ENCODE results near the gene TBX5. TPM values are rescaled to one million over a fixed set of nuclear protein-coding genes. Genes with fewer than 3 reads are reported as not detected.
"Not testable (repeated sequence)": the region's sequence is repeated elsewhere in the genome, so short reads cannot be mapped to it uniquely, and the experiment has no call there.

TBX5 gene
- total and polyA plus RNA-seq, 7 experiments from 2014 or later = not detected

DNA sequence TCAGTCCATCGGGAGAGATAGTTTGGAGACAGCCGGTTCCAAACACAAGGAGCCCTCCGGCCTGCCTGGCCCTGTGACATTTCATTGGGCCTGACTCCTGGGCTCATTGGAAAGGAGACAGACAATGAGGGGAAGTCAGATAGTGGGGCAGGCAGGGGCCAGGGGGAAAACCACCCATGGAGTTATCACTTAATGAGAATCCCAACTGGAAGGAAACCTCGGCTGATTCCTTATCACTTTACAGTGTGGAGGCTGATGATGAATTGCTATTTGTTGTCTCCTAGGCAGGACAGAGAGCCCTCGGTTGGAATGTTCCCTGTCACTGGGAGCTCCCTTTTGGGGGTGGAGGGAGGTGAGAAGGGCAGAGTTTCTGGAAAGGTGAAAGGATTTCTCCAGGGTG lies 44.4 kb downstream of the TBX5 start:
- H3K9me3 ChIP-seq (ENCODE audit: control insufficient read depth in 2 of 3, low read length in 3 of 3) = peaks cover 0 to 5% (median 0%) of the 10 kb centered on the region in 3 experiments
- H3K4me1 ChIP-seq (ENCODE audit: control insufficient read depth in 2 of 2, insufficient read depth in 2 of 2, low read length in 2 of 2) = no peaks in the 10 kb centered on the region
- peaks cover 0 to 15% (median 5%) of the 10 kb centered on the region in 11 donors for H3K9me3 Mint-ChIP-seq
- no peaks in the 10 kb centered on the region for H3K27me3 ChIP-seq (ENCODE audit: control insufficient read depth in 2 of 2, insufficient read depth in 2 of 2, low read length in 2 of 2)
- no peaks in the 10 kb centered on the region for H3K36me3 ChIP-seq (ENCODE audit: control insufficient read depth in 2 of 3, insufficient read depth in 3 of 3, low read length in 3 of 3)
- H3K27ac ChIP-seq (ENCODE audit: low read depth, low read length) = no peak overlapping the region
- H3K27me3 Mint-ChIP-seq = peaks cover 0 to 18% (median under 1%) of the 10 kb centered on the region in 5 donors
- H3K27ac Mint-ChIP-seq = no peak overlapping the region
- no peaks in the 10 kb centered on the region for H3K36me3 Mint-ChIP-seq
- no peaks in the 10 kb centered on the region for H3K4me1 Mint-ChIP-seq
- no peak for ATAC-seq
- no peak for DNase-seq
- H3K4me3 Mint-ChIP-seq = no peak overlapping the region
- CTCF ChIA-PET = no interaction called here
- no peak overlapping the region for H3K4me3 ChIP-seq (ENCODE audit: low read length)
- intact Hi-C loops (cut with micrococcal nuclease) = no loop called here
- POLR2A ChIA-PET = no interaction called here

DNA sequence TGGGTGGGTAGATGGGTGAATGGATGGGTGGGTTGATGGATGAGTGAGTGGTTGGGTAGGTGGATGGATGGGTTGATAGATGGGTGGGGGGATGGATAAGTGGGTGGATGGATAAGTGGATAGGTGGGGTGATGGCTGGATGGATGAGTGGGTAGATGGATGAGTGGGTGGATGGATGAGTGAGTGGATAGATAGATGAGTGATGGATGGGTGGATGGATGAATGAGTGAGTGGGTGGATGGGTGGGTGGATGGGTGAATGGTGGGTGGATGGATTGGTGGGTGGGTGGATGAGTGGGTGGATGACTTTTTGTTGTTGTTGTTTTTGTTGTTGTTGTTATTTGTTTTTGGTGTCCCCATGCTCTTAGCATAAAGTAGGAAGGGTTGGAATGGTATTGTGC lies 45.5 kb downstream of the TBX5 start:
- Mint-ChIP-seq H3K4me1 (no peaks in the 10 kb centered on the region), H3K9me3 (peaks cover 0 to 11% (median 4%) of the 10 kb centered on the region in 11 donors), H3K4me3 (no peak overlapping the region), H3K27me3 (peaks cover 0 to 21% (median 7%) of the 10 kb centered on the region in 5 donors), H3K27ac (no peak overlapping the region), H3K36me3 (no peaks in the 10 kb centered on the region)
- intact Hi-C loops (cut with micrococcal nuclease) = no loop called here
- no peaks in the 10 kb centered on the region for H3K27me3 ChIP-seq (ENCODE audit: control insufficient read depth in 2 of 2, insufficient read depth in 2 of 2, low read length in 2 of 2)
- H3K27ac ChIP-seq (ENCODE audit: low read depth, low read length) = no peak overlapping the region
- no peaks in the 10 kb centered on the region for H3K9me3 ChIP-seq (ENCODE audit: control insufficient read depth in 2 of 3, low read length in 3 of 3)
- ChIA-PET POLR2A (no interaction called here), CTCF (no interaction called here)
- H3K4me1 ChIP-seq (ENCODE audit: control insufficient read depth in 2 of 2, insufficient read depth in 2 of 2, low read length in 2 of 2) = no peaks in the 10 kb centered on the region
- ATAC-seq (no peak), DNase-seq (no peak)
- H3K36me3 ChIP-seq (ENCODE audit: control insufficient read depth in 2 of 3, insufficient read depth in 3 of 3, low read length in 3 of 3) = no peaks in the 10 kb centered on the region
- no peak overlapping the region for H3K4me3 ChIP-seq (ENCODE audit: low read length)

DNA sequence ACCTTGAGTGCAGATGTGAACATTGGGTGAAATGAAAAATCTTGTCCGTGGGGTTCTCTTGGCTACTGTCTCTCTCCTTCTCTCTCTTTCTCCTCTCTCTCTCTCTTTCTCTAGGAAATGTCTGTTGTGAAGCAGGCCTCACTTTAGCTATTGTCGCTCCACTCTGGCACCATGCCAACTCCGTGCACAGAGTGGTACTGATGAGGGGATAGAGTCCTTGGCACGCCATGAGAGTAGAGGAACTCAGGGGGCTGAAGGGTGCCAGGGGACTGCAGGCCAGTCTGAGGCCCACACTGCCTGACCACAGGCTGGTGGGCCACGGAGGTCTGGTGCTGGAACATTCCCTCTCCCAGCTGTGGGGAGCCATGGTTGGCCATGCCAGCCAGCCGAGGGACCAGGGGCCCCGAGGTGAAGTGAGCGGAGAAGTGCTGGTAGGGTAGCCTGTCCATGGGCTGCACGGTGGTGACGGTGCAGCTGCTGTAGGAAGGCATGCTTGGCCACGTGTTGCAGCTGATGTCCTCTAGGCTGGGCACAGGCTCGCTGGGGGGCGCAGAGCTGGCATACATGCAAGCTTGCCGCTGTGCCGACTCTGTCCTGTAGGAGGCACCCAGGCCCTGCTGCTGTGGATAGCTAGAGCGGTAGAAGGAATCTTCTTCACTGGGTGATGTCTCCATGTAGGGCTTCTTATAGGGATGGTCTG lies 50.4 kb downstream of the TBX5 start:
- H3K36me3 Mint-ChIP-seq = no peaks in the 10 kb centered on the region
- Histone ChIP-seq H3K9me3 (ENCODE audit: control insufficient read depth in 2 of 3, low read length in 3 of 3) (no peaks in the 10 kb centered on the region), H3K4me3 (ENCODE audit: low read length) (no peak overlapping the region), H3K27ac (ENCODE audit: low read depth, low read length) (no peak overlapping the region), H3K4me1 (ENCODE audit: control insufficient read depth in 2 of 2, insufficient read depth in 2 of 2, low read length in 2 of 2) (no peaks in the 10 kb centered on the region), H3K36me3 (ENCODE audit: control insufficient read depth in 2 of 3, insufficient read depth in 3 of 3, low read length in 3 of 3) (no peaks in the 10 kb centered on the region), H3K27me3 (ENCODE audit: control insufficient read depth in 2 of 2, insufficient read depth in 2 of 2, low read length in 2 of 2) (no peaks in the 10 kb centered on the region)
- no peak for ATAC-seq
- no peak overlapping the region for H3K27ac Mint-ChIP-seq
- H3K9me3 Mint-ChIP-seq = peaks cover 0 to 14% (median 4%) of the 10 kb centered on the region in 11 donors
- DNase-seq = no peak
- no peak overlapping the region for H3K4me3 Mint-ChIP-seq
- H3K27me3 Mint-ChIP-seq = peaks cover 0 to 20% (median 12%) of the 10 kb centered on the region in 5 donors
- POLR2A ChIA-PET = no interaction called here
- H3K4me1 Mint-ChIP-seq = no peaks in the 10 kb centered on the region
- CTCF ChIA-PET = no interaction called here
- intact Hi-C loops (cut with micrococcal nuclease) = no loop called here

DNA sequence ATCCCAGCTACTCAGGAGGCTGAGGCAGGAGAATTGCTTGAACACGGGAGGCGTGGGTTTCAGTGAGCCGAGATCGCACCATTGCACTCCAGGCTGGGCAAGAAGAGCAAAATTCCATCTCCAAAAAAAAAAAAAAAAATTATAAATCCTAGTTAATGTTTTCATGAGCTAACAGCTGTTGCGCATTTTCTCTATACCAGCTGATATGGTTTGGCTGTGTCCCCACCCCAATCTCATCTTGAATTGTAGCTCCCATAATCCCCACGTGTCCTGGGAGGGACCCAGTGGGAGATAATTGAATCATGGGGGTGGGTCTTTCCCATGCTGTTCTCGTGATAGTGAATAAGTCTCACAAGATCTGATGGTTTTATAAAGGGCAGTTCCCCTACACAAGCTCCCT lies 56.7 kb downstream of the TBX5 start:
- H3K36me3 Mint-ChIP-seq; H3K27me3 ChIP-seq (ENCODE audit: control insufficient read depth in 2 of 2, insufficient read depth in 2 of 2, low read length in 2 of 2); H3K9me3 Mint-ChIP-seq; H3K4me3 Mint-ChIP-seq; intact Hi-C loops (cut with micrococcal nuclease); H3K4me3 ChIP-seq (ENCODE audit: low read length); H3K9me3 ChIP-seq (ENCODE audit: control insufficient read depth in 2 of 3, low read length in 3 of 3); DNase-seq; H3K4me1 ChIP-seq (ENCODE audit: control insufficient read depth in 2 of 2, insufficient read depth in 2 of 2, low read length in 2 of 2); H3K36me3 ChIP-seq (ENCODE audit: control insufficient read depth in 2 of 3, insufficient read depth in 3 of 3, low read length in 3 of 3); H3K27ac ChIP-seq (ENCODE audit: low read depth, low read length); POLR2A ChIA-PET; CTCF ChIA-PET; H3K4me1 Mint-ChIP-seq; H3K27ac Mint-ChIP-seq; ATAC-seq: not testable (repeated sequence)
- H3K27me3 Mint-ChIP-seq = peaks cover 0 to 19% (median 7%) of the 10 kb centered on the region in 5 donors

DNA sequence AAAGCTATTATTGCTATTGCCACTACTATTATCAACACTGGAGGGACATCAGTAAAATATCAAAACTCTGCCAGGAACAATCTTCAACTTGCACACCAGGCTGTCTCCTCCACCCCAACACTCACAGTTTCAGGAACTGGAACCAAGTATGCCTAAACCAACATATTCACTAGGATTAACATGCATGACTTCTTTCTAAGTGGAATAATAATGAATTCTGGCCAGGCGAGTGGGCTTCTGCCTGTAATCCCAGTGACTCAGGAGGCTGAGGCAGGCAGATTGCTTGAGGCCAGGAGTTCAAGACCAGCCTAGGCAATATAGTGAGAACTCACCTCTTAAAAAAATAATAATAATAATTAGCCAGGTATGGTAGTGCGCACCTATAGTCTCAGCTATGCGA lies 58.1 kb downstream of the TBX5 start:
- Histone ChIP-seq H3K27ac (ENCODE audit: low read depth, low read length) (no peak overlapping the region), H3K9me3 (ENCODE audit: control insufficient read depth in 2 of 3, low read length in 3 of 3) (no peaks in the 10 kb centered on the region), H3K36me3 (ENCODE audit: control insufficient read depth in 2 of 3, insufficient read depth in 3 of 3, low read length in 3 of 3) (no peaks in the 10 kb centered on the region), H3K4me3 (ENCODE audit: low read length) (no peak overlapping the region), H3K27me3 (ENCODE audit: control insufficient read depth in 2 of 2, insufficient read depth in 2 of 2, low read length in 2 of 2) (peaks cover 0 to 4% of the 10 kb centered on the region in 2 donors), H3K4me1 (ENCODE audit: control insufficient read depth in 2 of 2, insufficient read depth in 2 of 2, low read length in 2 of 2) (no peaks in the 10 kb centered on the region)
- Mint-ChIP-seq H3K27me3 (peaks cover 0 to 25% (median 9%) of the 10 kb centered on the region in 5 donors), H3K4me3 (no peak overlapping the region), H3K27ac (no peak overlapping the region), H3K4me1 (no peaks in the 10 kb centered on the region), H3K36me3 (no peaks in the 10 kb centered on the region), H3K9me3 (peaks cover 0 to 9% (median 4%) of the 10 kb centered on the region in 11 donors)
- ATAC-seq = no peak
- ChIA-PET CTCF (no interaction called here), POLR2A (no interaction called here)
- no peak for DNase-seq
- intact Hi-C loops (cut with micrococcal nuclease) = no loop called here

DNA sequence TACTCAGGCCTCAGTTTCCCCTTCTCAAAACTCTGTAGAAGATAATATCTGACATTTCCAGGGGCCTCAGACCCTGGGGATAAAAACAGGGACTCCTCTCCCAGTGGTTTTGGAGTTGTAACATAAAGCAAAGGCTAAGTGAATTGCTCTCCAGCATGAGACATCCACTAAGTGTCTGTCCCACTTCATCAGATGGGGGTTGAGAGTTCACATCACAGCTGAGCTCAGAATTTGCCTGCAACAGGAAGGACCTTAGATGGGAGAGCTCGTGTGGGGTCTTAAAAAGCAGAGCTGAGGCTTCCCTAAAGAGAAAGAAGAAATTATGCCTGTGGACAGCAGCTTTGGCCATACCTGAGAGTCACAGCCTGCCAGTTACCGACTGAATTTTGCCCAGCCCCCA lies 61.1 kb downstream of the TBX5 start:
- no peak overlapping the region for H3K27ac Mint-ChIP-seq
- peaks cover 0 to 8% (median 3%) of the 10 kb centered on the region in 11 donors for H3K9me3 Mint-ChIP-seq
- no peak for ATAC-seq
- ChIA-PET CTCF (no interaction called here), POLR2A (no interaction called here)
- no peaks in the 10 kb centered on the region for H3K4me1 Mint-ChIP-seq
- intact Hi-C loops (cut with micrococcal nuclease) = no loop called here
- peaks cover 0 to 4% of the 10 kb centered on the region in 2 donors for H3K27me3 ChIP-seq (ENCODE audit: control insufficient read depth in 2 of 2, insufficient read depth in 2 of 2, low read length in 2 of 2)
- no peak overlapping the region for H3K4me3 ChIP-seq (ENCODE audit: low read length)
- no peak overlapping the region for H3K4me3 Mint-ChIP-seq
- H3K27ac ChIP-seq (ENCODE audit: low read depth, low read length) = no peak overlapping the region
- no peaks in the 10 kb centered on the region for H3K36me3 ChIP-seq (ENCODE audit: control insufficient read depth in 2 of 3, insufficient read depth in 3 of 3, low read length in 3 of 3)
- DNase-seq = no peak
- H3K4me1 ChIP-seq (ENCODE audit: control insufficient read depth in 2 of 2, insufficient read depth in 2 of 2, low read length in 2 of 2) = no peaks in the 10 kb centered on the region
- no peaks in the 10 kb centered on the region for H3K9me3 ChIP-seq (ENCODE audit: control insufficient read depth in 2 of 3, low read length in 3 of 3)
- peaks cover 0 to 22% (median 9%) of the 10 kb centered on the region in 5 donors for H3K27me3 Mint-ChIP-seq
- no peaks in the 10 kb centered on the region for H3K36me3 Mint-ChIP-seq

DNA sequence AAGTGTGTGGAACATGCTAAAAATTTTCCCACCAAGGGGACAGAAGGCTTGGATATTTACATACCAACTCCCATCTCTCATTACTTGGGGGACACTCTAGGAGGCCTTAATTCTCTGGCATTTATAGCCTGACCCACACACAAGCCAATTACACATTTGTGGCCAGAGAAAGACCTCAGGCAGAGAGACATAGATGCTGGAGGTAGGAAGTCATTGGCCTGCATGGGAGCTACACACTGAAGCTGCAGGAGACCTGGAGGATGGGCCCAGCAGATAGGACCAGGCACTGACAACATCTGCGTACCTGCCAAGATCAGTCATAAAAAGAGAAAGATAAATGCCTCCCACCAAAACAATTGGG lies 61.7 kb downstream of the TBX5 start:
- Histone ChIP-seq H3K4me3 (ENCODE audit: low read length) (no peak overlapping the region), H3K27ac (ENCODE audit: low read depth, low read length) (no peak overlapping the region), H3K27me3 (ENCODE audit: control insufficient read depth in 2 of 2, insufficient read depth in 2 of 2, low read length in 2 of 2) (peaks cover 0 to 4% of the 10 kb centered on the region in 2 donors), H3K9me3 (ENCODE audit: control insufficient read depth in 2 of 3, low read length in 3 of 3) (no peaks in the 10 kb centered on the region), H3K4me1 (ENCODE audit: control insufficient read depth in 2 of 2, insufficient read depth in 2 of 2, low read length in 2 of 2) (no peaks in the 10 kb centered on the region), H3K36me3 (ENCODE audit: control insufficient read depth in 2 of 3, insufficient read depth in 3 of 3, low read length in 3 of 3) (no peaks in the 10 kb centered on the region)
- H3K36me3 Mint-ChIP-seq = no peaks in the 10 kb centered on the region
- ChIA-PET POLR2A (no interaction called here), CTCF (no interaction called here)
- peaks cover 0 to 22% (median 9%) of the 10 kb centered on the region in 5 donors for H3K27me3 Mint-ChIP-seq
- H3K9me3 Mint-ChIP-seq = peaks cover 0 to 8% (median 3%) of the 10 kb centered on the region in 11 donors
- no peak for DNase-seq
- no peak overlapping the region for H3K4me3 Mint-ChIP-seq
- H3K27ac Mint-ChIP-seq = no peak overlapping the region
- H3K4me1 Mint-ChIP-seq = no peaks in the 10 kb centered on the region
- intact Hi-C loops (cut with micrococcal nuclease) = no loop called here
- no peak for ATAC-seq
